Measurements from ENCODE around the gene TEK.

GRCh38 chr9:27108981-27109541, at the start of gene TEK:
- TF ChIP-seq, protein P1, sequence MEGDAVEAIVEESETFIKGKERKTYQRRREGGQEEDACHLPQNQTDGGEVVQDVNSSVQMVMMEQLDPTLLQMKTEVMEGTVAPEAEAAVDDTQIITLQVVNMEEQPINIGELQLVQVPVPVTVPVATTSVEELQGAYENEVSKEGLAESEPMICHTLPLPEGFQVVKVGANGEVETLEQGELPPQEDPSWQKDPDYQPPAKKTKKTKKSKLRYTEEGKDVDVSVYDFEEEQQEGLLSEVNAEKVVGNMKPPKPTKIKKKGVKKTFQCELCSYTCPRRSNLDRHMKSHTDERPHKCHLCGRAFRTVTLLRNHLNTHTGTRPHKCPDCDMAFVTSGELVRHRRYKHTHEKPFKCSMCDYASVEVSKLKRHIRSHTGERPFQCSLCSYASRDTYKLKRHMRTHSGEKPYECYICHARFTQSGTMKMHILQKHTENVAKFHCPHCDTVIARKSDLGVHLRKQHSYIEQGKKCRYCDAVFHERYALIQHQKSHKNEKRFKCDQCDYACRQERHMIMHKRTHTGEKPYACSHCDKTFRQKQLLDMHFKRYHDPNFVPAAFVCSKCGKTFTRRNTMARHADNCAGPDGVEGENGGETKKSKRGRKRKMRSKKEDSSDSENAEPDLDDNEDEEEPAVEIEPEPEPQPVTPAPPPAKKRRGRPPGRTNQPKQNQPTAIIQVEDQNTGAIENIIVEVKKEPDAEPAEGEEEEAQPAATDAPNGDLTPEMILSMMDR (IDR thresholded peaks at IDR 0.05; ENCODE audit: borderline replicate concordance, extremely low read depth, low read length, poor library complexity, severe bottlenecking): no peak
- TF ChIP-seq EZH2 (IDR thresholded peaks at IDR 0.05; ENCODE audit: borderline replicate concordance, low read depth, low read length, severe bottlenecking): no peak

Data from DND-41 (cell line).